Measurements from ENCODE around the gene DDT.
"Not testable (repeated sequence)": the region's sequence is repeated elsewhere in the genome, so short reads cannot be mapped to it uniquely, and the experiment has no call there.

The DDT gene

GRCh38 chr22:23974345-23974744 is at the start of gene DDT:
TSS of gene DDT (minus strand) at chr22:23974441. CDS start at chr22:23974414, 27 bp downstream.
- FAIRE-seq = peak; percentile 99
- not testable (repeated sequence) for DNase-seq (ENCODE audit: extremely low spot score, insufficient read length, low read depth)

GRCh38 chr22:24023204-24023789 is 49.1 kb upstream of the DDT start:
- no peak for DNase-seq (ENCODE audit: extremely low spot score, insufficient read length, low read depth)
- FAIRE-seq = no peak

DNA sequence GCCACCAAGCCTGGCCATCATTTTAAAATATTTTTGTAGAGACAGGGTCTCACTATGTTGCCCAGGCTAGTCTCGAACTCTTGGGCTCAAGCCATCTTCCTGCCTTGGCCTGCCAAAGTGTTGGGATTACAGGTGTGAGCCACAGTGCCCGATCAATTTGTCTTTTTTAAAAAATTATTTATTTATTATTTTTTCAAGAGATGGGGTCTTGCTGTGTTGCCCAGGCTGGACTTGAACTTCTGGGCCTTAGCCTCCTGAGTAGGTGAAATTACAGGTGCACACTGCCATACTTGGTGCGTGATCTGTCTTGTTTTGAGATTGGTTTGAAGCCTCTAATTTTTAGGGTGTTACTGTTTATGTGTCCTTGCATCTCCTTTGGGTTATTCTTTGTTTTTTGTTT is 47.1 kb upstream of the DDT start:
- FAIRE-seq = no peak
- no peak for DNase-seq (ENCODE audit: extremely low spot score, insufficient read length, low read depth)

GRCh38 chr22:24016156-24016555 is 41.9 kb upstream of the DDT start:
- DNase-seq (ENCODE audit: extremely low spot score, insufficient read length, low read depth) = no peak
- FAIRE-seq = no peak

DNA sequence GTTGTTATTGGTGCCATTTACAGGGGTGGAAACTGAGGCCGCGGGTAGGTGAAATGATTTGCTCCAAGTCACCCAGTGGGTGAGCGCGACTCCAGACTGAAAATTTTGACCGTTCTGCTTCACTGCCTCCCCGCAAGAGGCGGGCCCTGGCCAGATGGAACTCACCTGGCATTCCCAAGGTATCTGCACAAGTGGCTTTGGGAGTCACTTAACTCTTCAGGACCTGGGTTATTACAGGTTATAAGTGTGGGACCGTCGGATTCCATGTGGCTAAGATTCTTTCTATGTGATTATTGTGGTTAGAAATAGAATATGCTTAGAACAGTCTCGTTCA is 37.5 kb upstream of the DDT start:
- no peak for FAIRE-seq
- DNase-seq (ENCODE audit: extremely low spot score, insufficient read length, low read depth) = no peak

DNA sequence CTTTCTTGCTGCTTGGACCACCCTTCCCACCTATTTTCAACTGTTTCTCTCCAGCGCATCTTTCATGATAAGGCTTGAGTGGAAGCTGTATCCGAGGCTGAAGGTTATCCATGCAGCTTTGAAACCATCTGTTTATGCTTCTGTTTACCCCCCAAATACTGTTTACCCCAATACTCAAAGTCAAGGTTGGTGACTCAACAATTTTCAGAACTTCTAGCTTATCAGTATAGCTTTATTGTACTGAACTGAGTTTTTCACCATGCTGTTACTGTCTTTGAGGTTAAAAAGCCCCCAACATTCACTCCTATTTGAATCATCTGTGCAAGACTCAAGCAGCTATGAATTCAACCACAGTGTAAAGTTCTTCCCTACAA is 35.8 kb upstream of the DDT start:
- FAIRE-seq (no peak), DNase-seq (ENCODE audit: extremely low spot score, insufficient read length, low read depth) (no peak)

GRCh38 chr22:24009227-24010017 is 35.2 kb upstream of the DDT start:
- no peak for FAIRE-seq
- no peak for DNase-seq (ENCODE audit: extremely low spot score, insufficient read length, low read depth)

GRCh38 chr22:24008381-24009226 is 34.4 kb upstream of the DDT start:
- FAIRE-seq = no peak
- DNase-seq (ENCODE audit: extremely low spot score, insufficient read length, low read depth) = no peak

- FAIRE-seq = no peak
- no peak for DNase-seq (ENCODE audit: extremely low spot score, insufficient read length, low read depth)
Observed at GRCh38 chr22:24008022-24008283, 33.7 kb upstream of the DDT start.

DNA sequence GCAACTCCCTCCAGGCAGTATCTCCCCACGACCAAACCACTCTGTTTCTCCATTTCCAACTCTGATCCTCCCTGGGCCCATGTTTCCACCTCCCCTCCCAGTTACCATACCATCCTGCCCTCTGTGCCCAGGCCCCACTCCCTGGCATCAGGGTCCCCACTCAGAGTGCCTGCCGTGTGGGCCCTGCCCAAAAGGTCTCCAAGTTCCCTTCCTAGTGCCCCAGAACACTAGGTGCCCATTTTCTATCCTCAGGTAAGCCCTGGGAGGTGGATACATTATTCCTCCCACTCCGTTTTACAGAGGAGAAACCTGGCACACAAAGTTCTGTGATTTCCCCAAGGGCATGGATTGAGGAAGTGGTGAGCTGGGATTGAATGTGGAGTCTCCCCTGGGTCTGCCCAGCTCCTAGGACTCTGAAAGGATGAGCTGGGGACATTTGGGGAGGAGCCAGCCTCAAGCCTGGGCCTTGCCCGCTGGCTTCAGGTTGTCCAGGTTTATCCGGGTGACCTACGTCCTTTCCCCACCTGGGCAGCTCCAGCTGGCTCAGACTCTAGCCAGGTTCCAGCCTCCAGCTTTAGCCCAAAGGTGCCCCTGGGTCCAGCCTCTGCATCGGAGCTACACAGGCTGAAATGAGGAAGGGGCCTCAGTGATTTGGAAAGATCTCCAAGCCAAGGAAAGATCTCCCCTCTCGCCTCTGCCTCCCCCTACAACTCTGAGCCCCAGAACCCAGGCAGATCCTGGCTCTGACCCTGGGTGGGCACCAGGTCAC is 33.2 kb upstream of the DDT start:
- FAIRE-seq (no peak), DNase-seq (ENCODE audit: extremely low spot score, insufficient read length, low read depth) (no peak)

GRCh38 chr22:24006914-24007214 is 32.6 kb upstream of the DDT start:
- DNase-seq (ENCODE audit: extremely low spot score, insufficient read length, low read depth) (no peak), FAIRE-seq (no peak)

- FAIRE-seq (no peak), DNase-seq (ENCODE audit: extremely low spot score, insufficient read length, low read depth) (no peak)
Observed at GRCh38 chr22:24006207-24006913, 32.1 kb upstream of the DDT start.

DNA sequence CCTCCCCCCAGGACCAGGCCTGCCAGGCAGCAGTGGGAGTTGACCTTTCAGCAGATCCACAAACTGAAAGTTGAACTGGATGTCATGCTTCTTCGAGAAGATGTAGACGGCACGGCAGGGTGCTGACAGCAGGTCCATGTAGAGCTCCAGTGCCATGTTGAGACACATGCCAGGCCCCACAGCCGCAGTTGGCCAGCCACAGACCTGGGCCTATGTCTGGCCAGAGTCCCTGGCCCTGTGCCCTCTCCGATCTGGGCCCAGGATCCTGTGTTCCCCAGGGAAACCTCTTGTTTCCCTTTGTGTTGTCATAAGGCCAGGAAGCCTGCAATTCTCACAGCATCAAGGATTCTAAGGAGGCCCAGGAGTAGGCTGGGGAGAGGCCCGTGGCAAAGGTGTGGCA is 31.0 kb upstream of the DDT start, which contains the start of gene GSTT4:
GSTT4 (minus strand) TSS at position 253 of the 400 bp plus-strand sequence; CDS start at position 156, 97 bp downstream.
- FAIRE-seq = no peak
- DNase-seq (ENCODE audit: extremely low spot score, insufficient read length, low read depth) = no peak

DNA sequence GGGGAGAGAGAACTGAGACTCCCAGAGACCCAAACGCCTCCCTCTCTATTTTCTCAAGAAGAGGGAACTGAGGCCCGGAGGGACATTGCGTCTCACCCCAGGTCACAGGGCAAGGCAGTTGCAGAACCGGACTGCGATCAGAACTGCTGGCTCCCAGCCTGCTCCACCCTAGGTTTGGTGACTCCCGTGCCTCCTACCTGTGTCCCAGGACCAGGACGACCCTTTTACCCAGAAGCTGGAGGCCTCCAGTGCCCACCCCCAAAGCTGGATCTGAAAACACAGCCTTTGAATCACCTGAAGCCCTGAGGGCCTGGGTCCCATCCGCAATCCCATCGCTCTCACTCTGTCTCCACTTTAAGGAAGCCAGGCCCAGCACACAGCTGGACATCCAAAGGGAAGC is 29.6 kb upstream of the DDT start:
- no peak for DNase-seq (ENCODE audit: extremely low spot score, insufficient read length, low read depth)
- no peak for FAIRE-seq

DNA sequence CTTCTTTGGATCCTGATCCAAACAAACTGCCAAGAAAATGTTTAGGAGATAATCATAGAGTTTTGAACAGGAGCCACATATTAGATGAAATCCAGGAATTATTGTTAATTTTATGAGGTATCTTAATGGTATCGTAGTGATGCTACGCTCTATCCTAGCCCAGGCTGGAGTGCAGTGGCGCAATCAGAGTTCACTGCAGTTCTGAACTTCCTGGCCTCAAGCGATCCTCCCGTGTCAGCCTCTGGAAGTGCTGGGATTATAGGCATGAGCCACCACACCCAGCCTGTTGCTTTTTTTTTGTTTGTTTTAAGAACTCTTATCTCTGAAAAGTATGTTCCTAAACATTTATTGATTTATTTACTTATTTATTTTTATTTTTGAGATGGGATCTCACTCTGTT is 28.6 kb upstream of the DDT start:
- DNase-seq (ENCODE audit: extremely low spot score, insufficient read length, low read depth) = no peak
- FAIRE-seq = no peak

DNA sequence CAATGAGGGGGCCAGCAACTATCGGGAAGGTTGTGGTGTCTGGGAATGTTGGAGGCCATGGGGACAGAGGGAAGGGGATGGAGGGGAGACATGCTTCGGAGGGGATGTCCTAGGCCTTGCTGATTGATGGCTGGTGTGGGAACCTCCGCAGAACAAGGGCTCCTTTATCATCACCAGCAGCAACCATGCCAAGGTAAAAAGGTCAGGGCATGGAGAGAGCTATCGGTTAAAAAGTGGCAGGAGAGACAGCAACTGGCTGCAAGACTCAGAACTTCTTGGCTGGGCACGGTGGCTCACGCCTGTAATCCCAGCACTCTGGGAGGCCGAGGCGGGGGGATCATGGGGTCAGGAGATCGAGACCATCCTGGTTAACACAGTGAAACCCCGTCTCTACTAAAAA is 28.0 kb upstream of the DDT start:
- no peak for FAIRE-seq
- DNase-seq (ENCODE audit: extremely low spot score, insufficient read length, low read depth) = no peak

DNA sequence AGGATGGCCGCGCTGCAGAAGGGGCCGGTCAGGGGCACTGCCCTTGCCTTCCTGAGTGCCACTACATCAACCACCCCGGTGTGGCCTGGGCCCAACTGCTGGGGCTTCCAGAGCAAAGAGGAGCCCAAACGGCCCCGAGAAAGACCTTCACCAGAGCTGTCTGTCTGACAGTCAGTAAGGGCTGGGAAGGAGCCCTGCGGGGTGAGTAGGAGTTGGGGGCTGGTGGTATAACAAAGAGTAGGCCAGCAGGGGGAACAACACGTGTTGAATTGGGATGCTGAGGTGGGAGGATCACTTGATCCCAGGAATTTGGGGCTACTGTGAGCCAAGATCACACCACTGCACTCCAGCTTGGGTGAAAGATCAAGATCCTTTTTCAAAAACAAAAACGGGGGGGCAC is 27.1 kb upstream of the DDT start:
- FAIRE-seq = no peak
- no peak for DNase-seq (ENCODE audit: extremely low spot score, insufficient read length, low read depth)

GRCh38 chr22:23999779-24000178 is 25.5 kb upstream of the DDT start:
- FAIRE-seq; DNase-seq (ENCODE audit: extremely low spot score, insufficient read length, low read depth): not testable (repeated sequence)

GRCh38 chr22:23997092-23997491 is 22.9 kb upstream of the DDT start:
- FAIRE-seq (no peak), DNase-seq (ENCODE audit: extremely low spot score, insufficient read length, low read depth) (no peak)

- FAIRE-seq = peak; percentile 69
- DNase-seq (ENCODE audit: extremely low spot score, insufficient read length, low read depth) = not testable (repeated sequence)
Observed at GRCh38 chr22:23993581-23994177, 19.4 kb upstream of the DDT start.

All from GM18507 (cell line).